Sigmoid colon (tissue), 7 donors: ENCODE data around the gene LRGUK. TPM values are rescaled to one million over a fixed set of nuclear protein-coding genes. Genes with fewer than 3 reads are reported as not detected.
A peak's percentile ranks its signal among the peaks of the same experiment; 100 is the strongest.

Source experiments
- DNase-seq: peaks from one replicate; pipeline ENCODE4 v3.0.0-alpha.2; 2019
- H3K27ac ChIP-seq, 4 donors: fragments of 200-600 bp; sonication (generic); one replicate each; pipeline ENCODE4 v1.5.1; 2016 to 2019; ENCODE audit warnings: mild to moderate bottlenecking in 1 of 4
- H3K27me3 ChIP-seq, 3 donors: fragments of 200-600 bp; sonication (generic); one replicate each; pipeline ENCODE4 v1.5.1; 2019; ENCODE audit warnings: mild to moderate bottlenecking in 1 of 3
- H3K36me3 ChIP-seq, 4 donors: fragments of 200-600 bp; sonication (generic); one replicate each; pipeline ENCODE4 v1.5.1; 2016 to 2019
- H3K4me1 ChIP-seq, 4 donors: fragments of 200-600 bp; sonication (generic); one replicate each; pipeline ENCODE4 v1.5.1; 2017 to 2019
- H3K4me3 ChIP-seq, 4 donors: fragments of 200-600 bp; sonication (generic); one replicate each; pipeline ENCODE4 v1.5.1; 2017 to 2019; ENCODE audit warnings: mild to moderate bottlenecking in 2 of 4, moderate library complexity in 1 of 4
- H3K9me3 ChIP-seq, 4 donors: fragments of 200-600 bp in 3 of 4; sonication (generic) in 3 of 4; one replicate each; pipeline versions ENCODE4 v1.5.1 to v1.6.1; 2013 to 2019
- EP300 ChIP-seq, 4 donors: sonication (generic); formaldehyde crosslinking; IDR thresholded peaks; one replicate each; pipeline ENCODE4 v1.6.1; 2017; ENCODE audit warnings: antibody characterized with exemption in 4 of 4
- POLR2A ChIP-seq, 2 donors: fragments of 450-650 bp; IDR thresholded peaks; one replicate each; pipeline ENCODE4 v1.6.1; 2016; ENCODE audit warnings: antibody characterized with exemption in 2 of 2, mild to moderate bottlenecking in 2 of 2, moderate library complexity in 2 of 2
- POLR2AphosphoS5 ChIP-seq, 4 donors: sonication (generic); formaldehyde crosslinking; IDR thresholded peaks; one replicate each; pipeline ENCODE4 v1.6.1; 2017; ENCODE audit warnings: antibody characterized with exemption in 4 of 4
- WGBS, 2 donors: extraction: QIAGEN DNeasy Blood & Tissue Kit; methylation state at CpG; one replicate each; pipeline ENCODE4 v1.1.7; 2013; 5-methylcytosine and 5-hydroxymethylcytosine counted together
- intact Hi-C: fragments of 100-400 bp; cut with DNase I; formaldehyde crosslinking; loops from one replicate; pipeline ENCODE4 v1.15.1; 2023
- polyA plus RNA-seq, 3 donors: library from polyadenylated mRNA; stranded (reverse); fragments of 200-250 nt; gene quantifications; one replicate each; pipeline ENCODE4 v1.2.3, GENCODE V29; 2013
- total RNA-seq, 4 donors: library from RNA; depleted of rRNA; stranded (reverse); fragments of >200 nt; gene quantifications; one replicate each; pipeline ENCODE4 v1.1.0, GENCODE V29; 2016
- TF ChIP-seq, protein P1 (sequence below), 4 experiments: fragments of 450-650 bp in 3 of 4; fragments of 200-600 bp in 1 of 4; IDR thresholded peaks; one replicate each; pipeline ENCODE4 v1.5.1; 2016 to 2019; ENCODE audit warnings: antibody characterized with exemption in 4 of 4, mild to moderate bottlenecking in 3 of 4, moderate library complexity in 2 of 4
- donor health status: healthy with polysubstance abuse.
- donor health status: Bipolar disorder and iron deficiency.
- donor health status: healthy.

LRGUK gene
- total and polyA plus RNA-seq, 7 donors: 0.03 to 0.71 (median 0.33) TPM; not detected in 2

DNA sequence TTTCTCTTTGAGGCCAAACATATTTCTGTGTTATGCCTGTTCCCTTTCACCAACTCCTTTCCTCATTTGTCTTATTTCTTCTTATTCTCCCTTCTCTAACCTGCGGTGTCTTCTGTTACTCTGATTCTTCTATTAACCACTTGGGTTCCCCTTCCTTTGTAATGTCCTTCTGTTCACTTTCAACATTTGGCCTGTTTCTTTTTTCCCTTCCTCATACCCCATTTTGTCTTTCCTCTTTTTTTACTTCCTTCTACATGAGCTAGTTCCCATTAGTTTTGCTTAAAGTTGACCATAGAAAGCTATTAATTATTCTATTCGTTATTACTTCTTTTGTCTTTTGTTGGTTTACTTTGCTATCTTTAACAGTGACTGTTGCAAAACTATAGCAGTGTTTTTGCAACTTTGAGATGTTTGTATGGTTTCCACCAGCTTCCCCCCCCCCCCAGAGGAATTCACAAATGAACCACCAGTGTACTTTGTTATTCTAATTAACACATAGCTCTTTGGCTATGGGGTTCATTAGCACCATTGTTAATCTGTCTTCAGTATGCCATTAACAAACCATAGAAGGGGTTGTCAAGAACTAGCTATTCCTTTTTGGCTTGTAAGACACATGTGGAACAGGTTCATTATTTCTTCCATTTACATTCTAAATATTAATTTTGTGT is 2.9 kb downstream of the LRGUK start:
- Histone ChIP-seq H3K4me3 (no peak overlapping the region), H3K27ac (no peak overlapping the region), H3K36me3 (no peaks in the 10 kb centered on the region), H3K4me1 (peaks cover 0 to 12% (median 5%) of the 10 kb centered on the region in 4 donors), H3K9me3 (no peaks in the 10 kb centered on the region), H3K27me3 (no peaks in the 10 kb centered on the region)
- 33 to 55% methylated on average over 2 of the region's 2 CpGs for WGBS, 2 donors
- intact Hi-C loops: loop anchor here (5.0 to 10.0 kb wide), 3 partner anchors 187 to 878 kb away; partner anchors contain the start of genes EXOC4 and SLC35B4
- TF ChIP-seq, protein P1, sequence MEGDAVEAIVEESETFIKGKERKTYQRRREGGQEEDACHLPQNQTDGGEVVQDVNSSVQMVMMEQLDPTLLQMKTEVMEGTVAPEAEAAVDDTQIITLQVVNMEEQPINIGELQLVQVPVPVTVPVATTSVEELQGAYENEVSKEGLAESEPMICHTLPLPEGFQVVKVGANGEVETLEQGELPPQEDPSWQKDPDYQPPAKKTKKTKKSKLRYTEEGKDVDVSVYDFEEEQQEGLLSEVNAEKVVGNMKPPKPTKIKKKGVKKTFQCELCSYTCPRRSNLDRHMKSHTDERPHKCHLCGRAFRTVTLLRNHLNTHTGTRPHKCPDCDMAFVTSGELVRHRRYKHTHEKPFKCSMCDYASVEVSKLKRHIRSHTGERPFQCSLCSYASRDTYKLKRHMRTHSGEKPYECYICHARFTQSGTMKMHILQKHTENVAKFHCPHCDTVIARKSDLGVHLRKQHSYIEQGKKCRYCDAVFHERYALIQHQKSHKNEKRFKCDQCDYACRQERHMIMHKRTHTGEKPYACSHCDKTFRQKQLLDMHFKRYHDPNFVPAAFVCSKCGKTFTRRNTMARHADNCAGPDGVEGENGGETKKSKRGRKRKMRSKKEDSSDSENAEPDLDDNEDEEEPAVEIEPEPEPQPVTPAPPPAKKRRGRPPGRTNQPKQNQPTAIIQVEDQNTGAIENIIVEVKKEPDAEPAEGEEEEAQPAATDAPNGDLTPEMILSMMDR (IDR thresholded peaks at IDR 0.05): no peak
- TF ChIP-seq POLR2A (IDR thresholded peaks at IDR 0.05) (no peak), POLR2AphosphoS5 (IDR thresholded peaks at IDR 0.05) (no peak), EP300 (IDR thresholded peaks at IDR 0.05) (no peak)
- DNase-seq: no peak

DNA sequence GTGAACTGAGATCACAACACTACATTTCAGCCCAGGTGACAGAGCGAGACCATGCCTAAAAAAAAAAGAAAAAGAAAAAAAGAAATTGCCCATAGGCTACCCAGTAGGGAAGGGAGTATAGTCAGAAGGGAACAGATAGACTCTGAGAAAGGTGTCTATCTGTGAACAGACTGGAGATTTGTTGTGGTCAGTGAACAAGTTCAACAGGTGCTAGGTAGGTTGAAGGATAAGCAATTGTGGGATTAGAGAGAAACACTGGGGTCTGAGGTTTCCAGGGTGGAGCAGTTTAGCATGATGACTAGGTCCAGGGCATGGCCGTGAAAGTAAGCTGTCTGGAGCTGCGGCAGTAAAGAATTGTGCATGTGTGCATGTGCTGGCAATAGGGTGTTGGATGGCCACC is 6.9 kb downstream of the LRGUK start:
- H3K4me3 ChIP-seq: no peak overlapping the region
- TF ChIP-seq POLR2AphosphoS5 (IDR thresholded peaks at IDR 0.05): no peak
- no peak for TF ChIP-seq POLR2A (IDR thresholded peaks at IDR 0.05)
- TF ChIP-seq, protein P1 (IDR thresholded peaks at IDR 0.05): no peak
- no peak for TF ChIP-seq EP300 (IDR thresholded peaks at IDR 0.05)
- no peaks in the 10 kb centered on the region for H3K9me3 ChIP-seq
- intact Hi-C loops: no loop called here
- 93 to 94% methylated on average over 3 of the region's 3 CpGs for WGBS, 2 donors
- no peaks in the 10 kb centered on the region for H3K4me1 ChIP-seq
- DNase-seq: no peak
- H3K27ac ChIP-seq: no peak overlapping the region
- no peaks in the 10 kb centered on the region for H3K27me3 ChIP-seq
- no peaks in the 10 kb centered on the region for H3K36me3 ChIP-seq

DNA sequence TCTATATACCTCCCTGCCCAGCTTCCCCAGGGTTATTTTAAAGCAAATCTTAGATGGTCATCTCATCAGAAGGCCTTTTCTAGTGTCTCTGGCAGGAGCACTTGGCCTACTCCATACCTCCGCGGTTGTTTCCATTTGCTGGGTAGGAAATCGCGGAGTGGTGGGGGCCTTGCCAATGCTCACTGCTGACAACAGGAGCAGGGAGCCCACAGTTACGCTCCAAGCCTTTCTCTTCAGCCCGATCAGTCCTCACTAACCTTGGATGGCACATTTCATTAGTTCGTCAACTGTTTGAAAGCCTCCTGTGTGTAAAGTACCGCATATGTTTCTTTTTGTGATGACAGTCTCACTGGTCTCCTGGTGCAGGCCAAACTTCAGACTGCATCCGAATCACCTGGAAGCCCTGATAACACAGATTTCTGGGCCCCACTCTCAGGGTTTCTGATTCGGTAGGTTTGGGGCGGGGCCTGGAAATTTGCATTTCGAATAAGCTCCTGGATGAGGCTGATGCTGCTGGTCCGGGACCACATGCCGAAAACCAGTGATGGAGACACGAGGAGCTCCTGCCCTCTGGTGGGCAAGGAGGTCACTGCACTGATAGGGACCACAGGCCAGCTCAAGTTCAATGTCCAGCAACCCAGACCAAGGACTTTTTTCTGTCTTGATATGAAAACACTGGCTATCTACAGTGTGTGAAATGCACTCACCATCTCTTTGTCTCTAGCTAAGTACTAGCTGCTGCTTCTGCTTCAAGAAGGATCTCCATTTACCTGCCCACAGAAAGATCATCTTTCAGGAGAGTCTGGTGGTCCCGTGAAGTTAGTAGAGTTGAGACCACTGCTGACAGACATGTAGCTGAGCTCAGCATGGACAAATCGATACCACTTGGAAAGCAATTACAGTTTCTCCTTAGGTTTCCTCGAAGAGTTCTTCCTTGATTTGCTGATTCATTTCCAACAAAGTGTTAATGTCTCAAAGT is 14.0 kb downstream of the LRGUK start:
- WGBS, 2 donors: 55 to 57% methylated on average over 18 of the region's 18 CpGs
- intact Hi-C loops: no loop called here
- TF ChIP-seq, protein P1 (IDR thresholded peaks at IDR 0.05): peak; percentile 46 to 89 (median 71)
- no peak for TF ChIP-seq POLR2A (IDR thresholded peaks at IDR 0.05)
- peaks cover 0 to 3% (median 0%) of the 10 kb centered on the region in 4 donors for H3K4me1 ChIP-seq
- H3K4me3 ChIP-seq: no peak overlapping the region
- no peak overlapping the region for H3K27ac ChIP-seq
- DNase-seq: peak; percentile 78
- no peaks in the 10 kb centered on the region for H3K36me3 ChIP-seq
- H3K27me3 ChIP-seq: no peaks in the 10 kb centered on the region
- no peaks in the 10 kb centered on the region for H3K9me3 ChIP-seq

DNA sequence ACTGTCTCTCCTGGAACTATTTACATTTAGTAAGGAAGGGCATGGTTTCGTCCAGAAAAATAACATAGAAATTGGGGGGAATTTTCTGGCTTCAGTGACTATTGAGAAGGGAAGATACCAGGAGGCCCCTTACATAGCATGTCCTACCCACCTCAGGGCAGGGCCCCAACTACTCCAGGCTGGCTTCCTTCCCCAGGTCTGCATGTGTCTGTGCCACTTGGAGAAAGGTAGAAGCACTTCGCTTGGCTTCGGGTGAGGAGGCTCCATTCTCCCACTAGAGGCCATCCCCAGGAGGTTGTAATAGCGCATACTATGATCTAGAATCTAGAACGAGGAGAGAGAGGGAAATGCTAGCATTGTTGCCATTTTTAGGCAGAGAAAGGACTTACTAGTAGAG is 14.7 kb downstream of the LRGUK start:
- no peaks in the 10 kb centered on the region for H3K36me3 ChIP-seq
- intact Hi-C loops: no loop called here
- no peaks in the 10 kb centered on the region for H3K9me3 ChIP-seq
- H3K27ac ChIP-seq: no peak overlapping the region
- no peaks in the 10 kb centered on the region for H3K27me3 ChIP-seq
- WGBS, 2 donors: 78 to 81% methylated on average over 5 of the region's 5 CpGs
- TF ChIP-seq POLR2AphosphoS5 (IDR thresholded peaks at IDR 0.05) (no peak), POLR2A (IDR thresholded peaks at IDR 0.05) (no peak), EP300 (IDR thresholded peaks at IDR 0.05) (no peak)
- TF ChIP-seq, protein P1 (IDR thresholded peaks at IDR 0.05): no peak
- H3K4me3 ChIP-seq: no peak overlapping the region
- peaks cover 0 to 3% (median 0%) of the 10 kb centered on the region in 4 donors for H3K4me1 ChIP-seq
- DNase-seq: no peak
